Measurements from ENCODE around the gene MRRF.

GRCh38 chr9:122347348-122348287 lies 82.9 kb downstream of the MRRF start:
- TF ChIP-seq POLR2AphosphoS5 (IDR thresholded peaks at IDR 0.05): no peak
- TF ChIP-seq CTCF (IDR thresholded peaks at IDR 0.05): no peak
